HUES64 (cell line): ENCODE results near the gene SLCO6A1. TPM values are rescaled to one million over a fixed set of nuclear protein-coding genes. Genes with fewer than 3 reads are reported as not detected.

Experiments
- H3K27ac ChIP-seq: 2 replicates; pipeline ENCODE4 v1.7.0; 2013; ENCODE audit warnings: low read depth, low read length, inconsistent platforms
- H3K27me3 ChIP-seq: 2 replicates; pipeline ENCODE4 v1.6.1; 2013; ENCODE audit warnings: mild to moderate bottlenecking, low read length; ENCODE audit not compliant: insufficient read depth
- H3K36me3 ChIP-seq: 2 replicates; pipeline ENCODE4 v1.6.1; 2013; ENCODE audit warnings: mild to moderate bottlenecking, low read length; ENCODE audit not compliant: insufficient read depth
- H3K4me1 ChIP-seq: 2 replicates; pipeline ENCODE4 v1.6.1; 2013; ENCODE audit warnings: mild to moderate bottlenecking, low read length, moderate library complexity; ENCODE audit not compliant: insufficient read depth
- H3K4me3 ChIP-seq: 2 replicates; pipeline ENCODE4 v1.5.1; 2013; ENCODE audit warnings: mild to moderate bottlenecking, low read length, moderate library complexity
- H3K9ac ChIP-seq: 2 replicates; pipeline ENCODE4 v1.6.1; 2013; ENCODE audit warnings: mild to moderate bottlenecking, low read depth, low read length
- H3K9me3 ChIP-seq: 2 replicates; pipeline ENCODE4 v1.6.1; 2013; ENCODE audit warnings: low read depth, low read length; ENCODE audit not compliant: insufficient read depth
- WGBS: fragments of 150-250, 120-280 bp; methylation state at CpG from one replicate; pipeline ENCODE4 v1.1.7; 2013; ENCODE audit warnings: missing lambda C conversion rate; 5-methylcytosine and 5-hydroxymethylcytosine counted together
- polyA plus RNA-seq, 2 experiments: library from polyadenylated mRNA; stranded (reverse); fragments of 50-300 nt; gene quantifications; one replicate each; pipeline ENCODE4 v1.2.3, GENCODE V29; 2013

The SLCO6A1 gene, protein sequence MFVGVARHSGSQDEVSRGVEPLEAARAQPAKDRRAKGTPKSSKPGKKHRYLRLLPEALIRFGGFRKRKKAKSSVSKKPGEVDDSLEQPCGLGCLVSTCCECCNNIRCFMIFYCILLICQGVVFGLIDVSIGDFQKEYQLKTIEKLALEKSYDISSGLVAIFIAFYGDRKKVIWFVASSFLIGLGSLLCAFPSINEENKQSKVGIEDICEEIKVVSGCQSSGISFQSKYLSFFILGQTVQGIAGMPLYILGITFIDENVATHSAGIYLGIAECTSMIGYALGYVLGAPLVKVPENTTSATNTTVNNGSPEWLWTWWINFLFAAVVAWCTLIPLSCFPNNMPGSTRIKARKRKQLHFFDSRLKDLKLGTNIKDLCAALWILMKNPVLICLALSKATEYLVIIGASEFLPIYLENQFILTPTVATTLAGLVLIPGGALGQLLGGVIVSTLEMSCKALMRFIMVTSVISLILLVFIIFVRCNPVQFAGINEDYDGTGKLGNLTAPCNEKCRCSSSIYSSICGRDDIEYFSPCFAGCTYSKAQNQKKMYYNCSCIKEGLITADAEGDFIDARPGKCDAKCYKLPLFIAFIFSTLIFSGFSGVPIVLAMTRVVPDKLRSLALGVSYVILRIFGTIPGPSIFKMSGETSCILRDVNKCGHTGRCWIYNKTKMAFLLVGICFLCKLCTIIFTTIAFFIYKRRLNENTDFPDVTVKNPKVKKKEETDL
- polyA plus RNA-seq (2013, experiment 1 of 2): 0.15 TPM
- 0.63 TPM for polyA plus RNA-seq (2013, experiment 2 of 2)

- H3K9ac ChIP-seq: no peak within 1 kb of the TSS
- H3K4me1 ChIP-seq: no peaks in the 10 kb centered on the region
- H3K4me3 ChIP-seq: no peak within 1 kb of the TSS
- no peak within 1 kb of the TSS for H3K27ac ChIP-seq
- WGBS: 96% methylated on average over 43 of the region's 43 CpGs
- H3K9me3 ChIP-seq: no peaks in the 10 kb centered on the region
- no peaks in the 10 kb centered on the region for H3K27me3 ChIP-seq
- H3K36me3 ChIP-seq: no peaks in the 10 kb centered on the region
Measured at GRCh38 chr5:102498271-102499034, at the start of gene SLCO6A1. Gene SLCO6A1 (minus strand): TSS chr5:102499001. CDS start chr5:102498844, 157 bp downstream.

DNA sequence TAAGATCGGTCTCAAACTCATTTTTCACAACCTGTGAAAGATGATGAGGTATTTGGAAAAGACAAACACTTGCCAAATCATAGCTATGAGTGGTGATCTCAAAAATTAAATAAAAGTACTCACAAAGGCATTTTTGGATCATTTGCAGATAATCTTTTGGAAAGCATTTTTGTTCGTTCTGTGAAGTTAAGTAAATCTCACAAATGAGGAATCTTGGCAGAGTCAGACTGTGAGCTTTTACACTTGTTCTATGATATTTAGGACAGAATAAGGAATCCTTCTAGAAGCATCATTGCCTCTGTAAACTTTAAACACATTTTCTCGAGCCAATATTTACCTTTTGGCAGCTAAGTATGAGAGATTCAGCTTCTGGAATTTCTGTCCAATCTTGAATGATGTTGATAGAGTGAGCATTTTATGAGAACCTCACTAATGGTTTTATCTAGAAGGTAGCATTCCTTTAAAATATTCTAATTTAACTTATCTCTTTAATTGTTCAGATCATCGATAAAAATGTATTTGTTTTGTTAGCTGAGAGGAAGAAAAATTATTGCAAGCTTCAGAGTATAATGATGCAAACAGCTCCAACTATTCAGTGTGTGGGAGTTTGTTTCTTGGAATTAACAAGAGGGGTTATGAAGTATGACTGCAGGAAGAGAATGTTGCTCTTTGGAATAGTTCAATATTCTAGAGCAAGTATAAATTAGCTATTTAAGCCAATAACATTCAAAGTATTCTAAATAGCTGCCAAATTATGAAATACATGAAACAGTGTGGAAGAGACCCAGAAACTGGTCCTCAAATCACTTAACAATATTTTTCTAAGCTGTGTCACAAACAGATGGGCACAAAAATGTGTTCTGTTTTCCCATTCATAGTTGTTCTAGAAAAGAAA, 48.6 kb upstream of the SLCO6A1 start:
- no peak overlapping the region for H3K9ac ChIP-seq
- no peaks in the 10 kb centered on the region for H3K36me3 ChIP-seq
- H3K9me3 ChIP-seq: no peaks in the 10 kb centered on the region
- no peak overlapping the region for H3K4me3 ChIP-seq
- H3K4me1 ChIP-seq: no peaks in the 10 kb centered on the region
- WGBS: 97% methylated on average over 4 of the region's 4 CpGs
- H3K27me3 ChIP-seq: no peaks in the 10 kb centered on the region
- no peak overlapping the region for H3K27ac ChIP-seq

DNA sequence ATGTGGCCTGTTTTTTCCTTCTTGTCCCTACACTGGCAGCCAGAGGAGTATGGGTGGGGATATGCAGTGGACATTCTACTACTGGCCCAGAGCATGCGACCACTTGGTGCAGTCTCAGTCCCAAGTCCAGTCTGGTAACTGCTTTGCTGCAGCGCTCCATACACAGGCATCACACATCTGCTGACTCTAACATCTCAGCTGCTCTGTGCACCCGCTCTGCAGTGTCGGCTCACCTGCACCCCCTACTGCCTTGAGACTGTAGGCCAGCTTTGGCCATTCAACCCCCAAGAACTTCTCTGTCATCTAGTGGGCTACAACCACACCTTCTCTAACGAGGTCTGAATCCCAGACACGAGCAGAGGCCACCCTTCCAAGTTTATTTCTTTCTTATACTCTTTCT, 46.4 kb upstream of the SLCO6A1 start:
- WGBS: 44% methylated on average over 6 of the region's 6 CpGs
- no peaks in the 10 kb centered on the region for H3K4me1 ChIP-seq
- no peaks in the 10 kb centered on the region for H3K27me3 ChIP-seq
- H3K27ac ChIP-seq: no peak overlapping the region
- no peak overlapping the region for H3K4me3 ChIP-seq
- H3K36me3 ChIP-seq: no peaks in the 10 kb centered on the region
- no peak overlapping the region for H3K9ac ChIP-seq
- H3K9me3 ChIP-seq: peaks cover 2% of the 10 kb centered on the region; the same call in 1 of the 2 replicates

- Histone ChIP-seq H3K9ac (no peak overlapping the region), H3K4me1 (no peaks in the 10 kb centered on the region), H3K4me3 (no peak overlapping the region), H3K27ac (no peak overlapping the region), H3K27me3 (no peaks in the 10 kb centered on the region), H3K36me3 (no peaks in the 10 kb centered on the region), H3K9me3 (peaks cover 2% of the 10 kb centered on the region; the same call in 1 of the 2 replicates)
- WGBS: 93% methylated on average over 1 of the region's 1 CpG
Measured at GRCh38 chr5:102542057-102542456, 43.3 kb upstream of the SLCO6A1 start.

GRCh38 chr5:102539996-102540728, 41.4 kb upstream of the SLCO6A1 start:
- H3K27me3 ChIP-seq: no peaks in the 10 kb centered on the region
- no peaks in the 10 kb centered on the region for H3K4me1 ChIP-seq
- no peaks in the 10 kb centered on the region for H3K36me3 ChIP-seq
- H3K4me3 ChIP-seq: no peak overlapping the region
- no peak overlapping the region for H3K9ac ChIP-seq
- peaks cover 2% of the 10 kb centered on the region; the same call in 1 of the 2 replicates for H3K9me3 ChIP-seq
- WGBS: 96% methylated on average over 5 of the region's 5 CpGs
- no peak overlapping the region for H3K27ac ChIP-seq

DNA sequence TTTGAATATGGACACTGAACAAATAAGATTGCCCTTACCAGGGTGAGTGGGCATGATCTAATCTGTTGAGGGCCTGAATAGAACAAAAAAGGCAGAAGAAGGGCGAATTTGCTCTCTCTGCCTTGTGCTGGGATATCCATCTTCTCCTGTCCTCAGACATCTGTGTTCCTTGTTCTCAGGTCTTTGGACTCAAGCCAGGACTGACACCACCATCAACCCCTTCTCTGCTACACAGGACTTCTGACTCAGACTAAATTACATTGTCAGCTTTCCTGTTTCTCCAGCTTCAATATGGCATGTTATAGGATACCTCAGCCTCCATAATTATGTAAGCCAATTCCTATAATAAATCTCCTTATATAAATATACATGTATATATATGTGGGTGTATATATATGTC, 40.8 kb upstream of the SLCO6A1 start:
- H3K27me3 ChIP-seq: no peaks in the 10 kb centered on the region
- 85% methylated on average over 1 of the region's 1 CpG for WGBS
- H3K27ac ChIP-seq: no peak overlapping the region
- H3K36me3 ChIP-seq: no peaks in the 10 kb centered on the region
- H3K9me3 ChIP-seq: peaks cover 2% of the 10 kb centered on the region; the same call in 1 of the 2 replicates
- no peak overlapping the region for H3K9ac ChIP-seq
- no peak overlapping the region for H3K4me3 ChIP-seq
- H3K4me1 ChIP-seq: no peaks in the 10 kb centered on the region

- H3K9ac ChIP-seq: no peak overlapping the region
- H3K27me3 ChIP-seq: no peaks in the 10 kb centered on the region
- H3K36me3 ChIP-seq: no peaks in the 10 kb centered on the region
- H3K27ac ChIP-seq: no peak overlapping the region
- no CpG with 5 or more reads among the region's 1 CpG for WGBS
- no peaks in the 10 kb centered on the region for H3K4me1 ChIP-seq
- H3K4me3 ChIP-seq: no peak overlapping the region
- H3K9me3 ChIP-seq: peaks cover 2% of the 10 kb centered on the region; the same call in 1 of the 2 replicates
Measured at GRCh38 chr5:102537011-102537410, 38.2 kb upstream of the SLCO6A1 start.

DNA sequence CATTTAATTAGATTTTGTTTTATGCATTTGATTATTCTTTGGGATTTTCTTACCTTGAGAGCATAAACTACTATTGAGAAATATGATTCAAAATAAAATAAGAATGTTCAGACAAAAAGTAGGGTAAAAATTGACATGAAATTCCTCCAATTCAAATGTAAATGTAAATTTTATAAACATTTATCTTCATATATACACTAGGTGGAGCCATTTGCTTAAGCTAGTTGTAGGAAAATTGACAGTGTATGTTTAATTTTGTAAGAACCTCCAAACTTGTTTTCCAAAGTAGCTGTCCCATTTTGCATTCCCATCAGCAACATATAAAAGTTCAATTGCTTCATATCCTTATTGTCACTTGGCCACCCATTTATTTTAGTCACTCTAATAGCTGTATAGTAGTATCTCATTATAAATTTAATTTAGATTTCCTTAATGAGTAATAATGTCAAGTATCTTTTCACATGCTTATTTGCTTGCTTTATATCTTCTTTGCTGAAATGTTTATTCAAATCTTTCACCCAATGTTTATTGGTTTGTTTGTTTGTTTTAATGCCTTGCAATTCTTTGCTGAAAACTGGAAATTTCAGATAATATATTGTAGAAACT, 37.6 kb upstream of the SLCO6A1 start:
- Histone ChIP-seq H3K4me1 (no peaks in the 10 kb centered on the region), H3K4me3 (no peak overlapping the region), H3K27me3 (no peaks in the 10 kb centered on the region), H3K9ac (no peak overlapping the region), H3K36me3 (no peaks in the 10 kb centered on the region), H3K9me3 (peaks cover 2% of the 10 kb centered on the region; the same call in 1 of the 2 replicates), H3K27ac (no peak overlapping the region)

GRCh38 chr5:102532123-102532522, 33.3 kb upstream of the SLCO6A1 start:
- Histone ChIP-seq H3K4me3 (no peak overlapping the region), H3K9me3 (no peaks in the 10 kb centered on the region), H3K27ac (no peak overlapping the region), H3K27me3 (no peaks in the 10 kb centered on the region), H3K9ac (no peak overlapping the region), H3K36me3 (no peaks in the 10 kb centered on the region), H3K4me1 (no peaks in the 10 kb centered on the region)
- WGBS: 100% methylated on average over 2 of the region's 4 CpGs
